ENCODE measurements around the gene SETBP1.

The SETBP1 gene

DNA sequence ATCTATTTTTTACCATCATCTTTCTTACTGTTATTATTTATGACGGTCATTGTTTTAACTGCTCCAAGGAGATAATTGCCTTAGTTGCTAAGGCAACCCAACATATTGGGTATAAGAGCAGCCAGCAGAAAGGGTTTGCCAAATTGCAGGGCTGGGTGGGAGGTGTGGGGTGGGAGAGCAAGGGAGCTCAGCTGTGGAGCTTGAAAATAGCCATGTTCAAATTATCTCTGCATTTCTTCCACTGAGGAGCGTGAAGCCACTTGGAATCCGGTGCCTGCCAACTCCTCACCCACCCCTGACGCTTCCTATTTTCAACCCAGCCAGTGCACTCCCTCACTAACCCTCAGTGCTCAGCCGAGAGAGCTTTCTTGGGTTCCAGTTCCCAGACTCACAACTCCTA, 60.8 kb downstream of the SETBP1 start:
- TF ChIP-seq POLR2A (IDR thresholded peaks at IDR 0.05; ENCODE audit: extremely low read depth, insufficient read length) (no peak), MYC (IDR thresholded peaks at IDR 0.05; ENCODE audit: low read depth, low read length) (no peak)
- TF ChIP-seq, protein P1, sequence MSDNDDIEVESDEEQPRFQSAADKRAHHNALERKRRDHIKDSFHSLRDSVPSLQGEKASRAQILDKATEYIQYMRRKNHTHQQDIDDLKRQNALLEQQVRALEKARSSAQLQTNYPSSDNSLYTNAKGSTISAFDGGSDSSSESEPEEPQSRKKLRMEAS (IDR thresholded peaks at IDR 0.05; ENCODE audit: low read depth, low read length): no peak
- TF ChIP-seq, protein P2, sequence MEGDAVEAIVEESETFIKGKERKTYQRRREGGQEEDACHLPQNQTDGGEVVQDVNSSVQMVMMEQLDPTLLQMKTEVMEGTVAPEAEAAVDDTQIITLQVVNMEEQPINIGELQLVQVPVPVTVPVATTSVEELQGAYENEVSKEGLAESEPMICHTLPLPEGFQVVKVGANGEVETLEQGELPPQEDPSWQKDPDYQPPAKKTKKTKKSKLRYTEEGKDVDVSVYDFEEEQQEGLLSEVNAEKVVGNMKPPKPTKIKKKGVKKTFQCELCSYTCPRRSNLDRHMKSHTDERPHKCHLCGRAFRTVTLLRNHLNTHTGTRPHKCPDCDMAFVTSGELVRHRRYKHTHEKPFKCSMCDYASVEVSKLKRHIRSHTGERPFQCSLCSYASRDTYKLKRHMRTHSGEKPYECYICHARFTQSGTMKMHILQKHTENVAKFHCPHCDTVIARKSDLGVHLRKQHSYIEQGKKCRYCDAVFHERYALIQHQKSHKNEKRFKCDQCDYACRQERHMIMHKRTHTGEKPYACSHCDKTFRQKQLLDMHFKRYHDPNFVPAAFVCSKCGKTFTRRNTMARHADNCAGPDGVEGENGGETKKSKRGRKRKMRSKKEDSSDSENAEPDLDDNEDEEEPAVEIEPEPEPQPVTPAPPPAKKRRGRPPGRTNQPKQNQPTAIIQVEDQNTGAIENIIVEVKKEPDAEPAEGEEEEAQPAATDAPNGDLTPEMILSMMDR (IDR thresholded peaks at IDR 0.05; ENCODE audit: low read depth, low read length): no peak
- H3K4me3 ChIP-seq (ENCODE audit: low read depth, low read length): no peak overlapping the region
- no peak for DNase-seq (ENCODE audit: low read depth)

DNA sequence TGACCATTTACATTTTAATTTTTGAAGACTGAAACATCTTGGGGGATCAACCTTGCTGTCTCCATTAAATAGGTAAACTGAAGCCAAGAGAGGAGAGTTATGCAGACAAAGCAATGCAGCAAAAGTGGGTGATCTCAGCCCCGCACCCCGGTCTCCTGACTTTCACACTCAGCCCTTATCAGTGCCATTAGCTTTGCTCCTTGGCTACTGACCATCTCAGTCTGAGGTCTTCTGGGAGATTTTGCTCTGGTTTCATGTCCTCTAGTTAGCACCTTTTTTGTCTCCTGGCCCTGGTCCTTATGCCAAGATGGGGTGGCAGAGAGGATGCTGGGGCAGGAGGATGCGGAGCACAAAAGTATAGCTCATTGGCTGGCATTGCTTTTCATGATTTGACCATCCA, 61.4 kb downstream of the SETBP1 start:
- no peak overlapping the region for H3K4me3 ChIP-seq (ENCODE audit: low read depth, low read length)
- no peak for DNase-seq (ENCODE audit: low read depth)
- TF ChIP-seq, protein P1 (IDR thresholded peaks at IDR 0.05; ENCODE audit: low read depth, low read length): no peak
- TF ChIP-seq MYC (IDR thresholded peaks at IDR 0.05; ENCODE audit: low read depth, low read length): no peak
- TF ChIP-seq, protein P2 (IDR thresholded peaks at IDR 0.05; ENCODE audit: low read depth, low read length): no peak
- TF ChIP-seq POLR2A (IDR thresholded peaks at IDR 0.05; ENCODE audit: extremely low read depth, insufficient read length): no peak

DNA sequence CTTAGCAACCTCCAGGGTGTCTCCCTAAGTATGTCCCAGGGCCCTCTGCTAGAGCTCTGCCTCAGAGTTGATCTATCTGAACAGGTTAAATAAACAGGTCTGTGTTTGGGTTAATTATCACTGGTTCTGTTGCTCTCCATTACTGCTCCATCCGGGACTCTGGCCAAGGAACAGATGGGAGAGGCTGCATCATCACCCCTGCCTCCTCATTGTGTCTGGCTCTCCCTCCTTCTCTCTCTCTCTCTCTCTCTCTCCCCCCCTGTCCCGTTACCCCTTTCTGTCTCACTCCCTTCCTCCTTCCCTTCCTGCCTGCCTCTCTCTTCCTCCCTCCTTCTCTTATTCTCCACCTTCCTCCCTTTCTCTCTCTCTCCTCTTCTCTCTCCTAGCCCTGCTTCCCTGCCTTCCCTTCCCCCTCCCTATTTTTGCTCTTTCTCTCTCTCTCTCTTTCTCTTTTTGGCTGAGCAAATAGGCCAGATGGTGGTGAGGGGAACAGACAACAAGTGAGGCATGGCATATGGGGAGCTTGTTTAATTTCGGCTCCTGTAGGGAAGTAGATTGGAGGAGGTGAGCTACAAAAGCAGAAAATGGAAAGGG, 62.1 kb downstream of the SETBP1 start:
- TF ChIP-seq MYC (IDR thresholded peaks at IDR 0.05; ENCODE audit: low read depth, low read length): no peak
- TF ChIP-seq, protein P2 (IDR thresholded peaks at IDR 0.05; ENCODE audit: low read depth, low read length): no peak
- no peak for TF ChIP-seq POLR2A (IDR thresholded peaks at IDR 0.05; ENCODE audit: extremely low read depth, insufficient read length)
- no peak overlapping the region for H3K4me3 ChIP-seq (ENCODE audit: low read depth, low read length)
- DNase-seq (ENCODE audit: low read depth): no peak

DNA sequence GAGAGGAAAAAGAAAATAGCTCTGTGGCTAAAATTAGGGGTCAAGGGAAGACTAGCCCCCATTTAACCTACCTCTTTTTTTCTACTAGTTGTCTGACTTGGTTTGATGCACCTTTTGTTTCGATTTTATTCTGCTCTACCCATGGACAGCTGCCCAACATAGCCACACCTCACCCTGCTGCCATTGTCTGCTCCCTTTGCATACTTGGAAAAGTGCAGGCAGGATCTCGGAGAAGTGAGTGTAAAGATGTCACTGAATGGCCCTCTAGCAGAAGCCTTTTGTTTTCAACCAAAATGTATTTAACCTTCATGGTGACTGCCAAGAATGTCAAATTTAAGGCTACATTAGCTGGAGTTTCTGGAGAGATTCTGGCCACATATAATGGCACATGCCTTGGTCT, 62.9 kb downstream of the SETBP1 start:
- TF ChIP-seq, protein P1 (IDR thresholded peaks at IDR 0.05; ENCODE audit: low read depth, low read length): no peak
- TF ChIP-seq POLR2A (IDR thresholded peaks at IDR 0.05; ENCODE audit: extremely low read depth, insufficient read length) (no peak), MYC (IDR thresholded peaks at IDR 0.05; ENCODE audit: low read depth, low read length) (no peak)
- TF ChIP-seq, protein P2 (IDR thresholded peaks at IDR 0.05; ENCODE audit: low read depth, low read length): no peak
- no peak overlapping the region for H3K4me3 ChIP-seq (ENCODE audit: low read depth, low read length)
- no peak for DNase-seq (ENCODE audit: low read depth)

DNA sequence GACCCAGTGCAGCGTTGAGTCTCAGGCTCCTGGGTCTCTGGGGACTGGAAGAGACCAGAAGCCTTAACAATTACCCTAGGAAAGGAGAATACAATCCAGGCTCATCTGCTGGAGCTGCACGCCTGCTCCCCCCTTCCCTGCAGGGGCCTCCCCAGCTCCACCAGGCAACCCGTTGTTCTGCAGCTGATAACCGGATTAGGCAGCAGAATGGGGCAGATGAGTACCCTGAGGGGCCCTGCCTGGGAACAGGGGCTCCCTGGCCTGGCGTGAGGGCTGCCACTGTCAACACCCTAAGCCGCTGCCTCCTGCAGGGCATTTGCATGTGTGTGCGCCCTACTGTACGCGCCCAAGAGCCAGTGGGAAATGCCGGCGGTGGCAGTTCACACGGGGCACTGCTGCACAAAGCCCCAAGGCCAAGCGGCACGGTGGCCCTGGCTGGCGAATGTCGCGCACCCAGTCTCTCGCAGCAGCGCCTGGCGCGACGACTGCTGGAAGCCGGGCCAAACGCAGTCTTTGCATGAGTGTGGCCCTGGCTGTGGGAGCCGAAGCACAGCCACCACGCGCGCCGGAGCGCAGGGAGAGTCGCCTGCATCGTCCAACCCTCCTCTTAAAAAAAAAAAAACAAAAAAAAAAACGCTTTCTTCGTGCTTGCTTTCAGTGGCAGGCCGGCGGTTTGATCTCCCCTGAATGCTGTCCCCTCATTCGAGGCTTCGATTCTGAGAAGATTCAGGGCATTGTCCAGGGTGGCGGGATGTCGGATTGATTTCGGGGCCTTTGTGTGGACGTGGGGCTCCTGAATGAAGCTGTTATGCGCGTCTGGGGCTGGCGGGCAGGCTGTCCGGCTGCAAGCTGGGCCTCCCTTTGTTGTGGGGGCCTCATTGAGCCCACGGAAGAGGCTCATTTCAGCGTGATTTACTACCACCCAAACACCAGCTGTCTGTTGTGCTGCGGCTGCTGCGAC, 63.8 kb downstream of the SETBP1 start:
- no peak for DNase-seq (ENCODE audit: low read depth)
- TF ChIP-seq, protein P1 (IDR thresholded peaks at IDR 0.05; ENCODE audit: low read depth, low read length): no peak
- TF ChIP-seq POLR2A (IDR thresholded peaks at IDR 0.05; ENCODE audit: extremely low read depth, insufficient read length) (no peak), MYC (IDR thresholded peaks at IDR 0.05; ENCODE audit: low read depth, low read length) (no peak)
- TF ChIP-seq, protein P2 (IDR thresholded peaks at IDR 0.05; ENCODE audit: low read depth, low read length): no peak

More for the DNA sequence above, 63.8 kb downstream of the SETBP1 start:
- H3K4me3 ChIP-seq (ENCODE audit: low read depth, low read length): no peak overlapping the region

Measured in NB4 (cell line).